Measurements from ENCODE around the gene IRAG1.

The IRAG1 gene

DNA sequence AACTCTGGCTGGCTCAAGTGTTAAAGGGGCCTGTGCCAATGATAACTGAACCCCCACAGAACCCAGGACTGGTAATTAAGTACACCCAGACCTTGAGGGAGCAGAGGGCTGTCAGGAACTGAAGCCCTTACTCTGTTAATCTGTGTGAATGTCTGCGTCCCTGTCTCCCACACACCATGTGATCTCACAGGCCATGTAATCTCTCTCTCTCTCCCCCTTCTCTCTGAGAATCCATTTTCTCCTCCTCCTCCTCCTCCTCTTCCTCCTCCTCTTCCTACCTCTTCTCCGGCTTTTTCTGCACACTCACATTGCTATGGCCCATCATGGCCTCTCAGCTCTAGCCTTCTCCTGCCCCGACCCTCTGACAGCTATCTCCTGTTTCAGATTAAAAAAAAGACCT is 14.6 kb upstream of the IRAG1 start:
- H3K4me3 ChIP-seq (ENCODE audit: low read depth, low read length) = no peak overlapping the region
- TF ChIP-seq, protein P1, sequence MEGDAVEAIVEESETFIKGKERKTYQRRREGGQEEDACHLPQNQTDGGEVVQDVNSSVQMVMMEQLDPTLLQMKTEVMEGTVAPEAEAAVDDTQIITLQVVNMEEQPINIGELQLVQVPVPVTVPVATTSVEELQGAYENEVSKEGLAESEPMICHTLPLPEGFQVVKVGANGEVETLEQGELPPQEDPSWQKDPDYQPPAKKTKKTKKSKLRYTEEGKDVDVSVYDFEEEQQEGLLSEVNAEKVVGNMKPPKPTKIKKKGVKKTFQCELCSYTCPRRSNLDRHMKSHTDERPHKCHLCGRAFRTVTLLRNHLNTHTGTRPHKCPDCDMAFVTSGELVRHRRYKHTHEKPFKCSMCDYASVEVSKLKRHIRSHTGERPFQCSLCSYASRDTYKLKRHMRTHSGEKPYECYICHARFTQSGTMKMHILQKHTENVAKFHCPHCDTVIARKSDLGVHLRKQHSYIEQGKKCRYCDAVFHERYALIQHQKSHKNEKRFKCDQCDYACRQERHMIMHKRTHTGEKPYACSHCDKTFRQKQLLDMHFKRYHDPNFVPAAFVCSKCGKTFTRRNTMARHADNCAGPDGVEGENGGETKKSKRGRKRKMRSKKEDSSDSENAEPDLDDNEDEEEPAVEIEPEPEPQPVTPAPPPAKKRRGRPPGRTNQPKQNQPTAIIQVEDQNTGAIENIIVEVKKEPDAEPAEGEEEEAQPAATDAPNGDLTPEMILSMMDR (IDR thresholded peaks at IDR 0.05; ENCODE audit: insufficient read depth, low read depth, low read length, missing control alignments) = no peak
- no peak for DNase-seq (ENCODE audit: low read depth)

DNA sequence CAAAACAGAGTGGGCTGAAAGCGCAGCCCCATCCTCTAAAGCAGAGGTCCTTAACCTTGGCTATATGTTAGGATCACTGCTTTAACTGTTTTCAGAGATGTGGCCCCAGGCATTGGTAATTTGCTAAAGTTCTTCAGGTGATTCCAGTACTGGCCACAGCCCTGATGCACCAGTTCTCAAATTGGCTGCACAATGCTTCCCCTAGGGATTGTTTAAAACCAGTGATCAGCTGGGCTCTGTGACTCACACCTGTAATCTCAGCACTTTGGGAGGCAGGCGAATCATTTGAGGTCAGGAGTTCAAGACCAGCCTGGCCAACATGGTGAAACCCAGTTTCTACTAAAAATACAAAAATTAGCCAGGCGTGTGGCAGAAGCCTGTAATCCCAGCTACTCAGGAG is 8.4 kb upstream of the IRAG1 start:
- no peak for DNase-seq (ENCODE audit: low read depth)
- TF ChIP-seq, protein P1 (IDR thresholded peaks at IDR 0.05; ENCODE audit: insufficient read depth, low read depth, low read length, missing control alignments) = no peak
- H3K4me3 ChIP-seq (ENCODE audit: low read depth, low read length) = no peak overlapping the region

DNA sequence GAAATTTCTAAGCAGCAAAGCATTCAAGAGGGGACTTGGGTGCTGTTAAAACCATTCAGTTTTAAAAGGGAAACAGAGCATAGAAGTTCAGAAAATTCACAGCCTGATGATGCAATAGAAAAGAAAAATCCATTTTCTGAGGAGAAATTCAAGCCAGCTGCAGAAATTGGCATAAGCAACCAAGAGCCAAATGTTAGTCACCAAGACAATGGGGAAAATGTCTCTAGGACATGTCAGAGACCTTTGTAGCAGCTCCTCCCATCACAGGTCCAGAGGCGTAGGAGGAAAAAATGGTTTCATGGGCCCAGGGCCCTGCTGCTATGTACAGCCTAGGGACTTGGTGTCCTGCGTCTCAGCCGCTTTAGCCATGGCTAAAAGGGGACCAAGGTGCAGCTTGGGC is 5.5 kb upstream of the IRAG1 start:
- TF ChIP-seq, protein P1 (IDR thresholded peaks at IDR 0.05; ENCODE audit: insufficient read depth, low read depth, low read length, missing control alignments) = no peak
- H3K4me3 ChIP-seq (ENCODE audit: low read depth, low read length) = no peak overlapping the region
- no peak for DNase-seq (ENCODE audit: low read depth)

DNA sequence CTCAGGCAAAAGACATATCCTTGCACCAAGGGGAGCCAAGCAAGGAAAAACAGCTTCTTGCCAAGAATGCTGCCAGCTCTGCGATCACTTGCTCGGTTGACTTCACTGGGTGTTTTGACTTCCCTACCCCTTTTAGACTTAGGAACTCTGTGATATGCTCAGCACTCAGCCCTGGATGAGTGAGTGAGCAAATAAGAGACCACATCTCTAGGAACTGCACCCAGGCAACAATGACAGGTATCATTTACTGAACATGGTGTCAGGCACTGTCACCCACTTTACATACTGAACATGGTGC is 3.7 kb upstream of the IRAG1 start:
- no peak for DNase-seq (ENCODE audit: low read depth)
- TF ChIP-seq, protein P1 (IDR thresholded peaks at IDR 0.05; ENCODE audit: insufficient read depth, low read depth, low read length, missing control alignments) = no peak

DNA sequence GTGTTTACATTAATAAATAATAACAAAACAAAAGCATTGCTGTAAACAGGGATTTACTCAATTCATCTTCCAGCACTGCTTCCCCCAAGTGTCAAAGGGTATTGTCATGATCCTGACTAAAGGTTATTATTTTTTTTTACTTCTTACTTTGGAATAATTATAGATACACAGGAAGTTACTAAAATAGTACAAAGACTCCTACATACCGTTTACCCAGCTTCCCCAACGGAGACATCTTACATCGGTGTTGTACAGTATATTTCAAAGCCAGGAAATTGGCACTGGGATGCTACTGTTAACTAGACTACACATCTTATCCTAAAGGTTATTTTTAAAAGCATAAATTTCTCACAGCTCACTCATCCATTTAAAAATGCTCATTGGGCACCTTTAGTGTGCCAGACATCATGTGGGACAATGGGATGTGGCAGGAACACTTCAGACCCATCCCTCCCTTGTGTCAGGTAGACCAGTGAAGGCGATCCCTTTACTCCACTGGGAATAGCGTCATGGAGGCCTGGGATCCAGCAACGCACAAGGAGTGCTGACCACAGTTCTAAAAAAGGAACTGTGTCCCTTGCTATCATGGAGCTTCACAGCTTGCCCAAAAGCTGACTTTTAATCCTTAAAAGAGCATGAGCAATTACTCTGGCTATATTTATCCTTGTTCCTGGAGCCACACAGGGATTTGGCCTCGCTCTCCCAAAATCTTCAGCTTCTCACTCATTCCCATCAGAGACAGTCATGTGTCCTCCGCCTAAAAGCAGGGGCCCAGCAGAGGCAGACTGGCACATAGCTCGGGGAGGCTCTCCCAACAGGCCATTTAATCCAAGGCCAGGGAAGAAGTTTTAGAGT is 3.1 kb upstream of the IRAG1 start:
- TF ChIP-seq, protein P1 (IDR thresholded peaks at IDR 0.05; ENCODE audit: insufficient read depth, low read depth, low read length, missing control alignments) = no peak
- DNase-seq (ENCODE audit: low read depth) = no peak
- no peak overlapping the region for H3K4me3 ChIP-seq (ENCODE audit: low read depth, low read length)

More for the DNA sequence above, 3.7 kb upstream of the IRAG1 start:
- no peak overlapping the region for H3K4me3 ChIP-seq (ENCODE audit: low read depth, low read length)

DNA sequence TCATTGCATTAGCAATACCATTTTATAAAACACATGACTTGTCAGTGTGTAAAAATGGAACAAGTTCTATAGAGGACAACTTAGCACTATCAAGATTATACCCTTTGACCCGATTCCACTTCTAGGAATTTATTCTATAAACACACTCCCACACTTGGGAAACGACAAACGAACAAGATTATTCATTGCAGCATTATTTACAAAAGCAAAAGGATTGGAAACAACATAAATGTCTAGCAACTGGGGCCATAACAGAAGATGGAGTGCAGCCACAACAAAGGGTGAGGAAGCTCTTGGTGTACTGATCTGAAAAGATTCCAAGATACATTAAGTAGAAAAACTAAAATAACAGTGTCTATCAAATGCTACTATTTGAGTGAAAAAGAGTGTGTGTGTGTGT is 2.3 kb upstream of the IRAG1 start:
- H3K4me3 ChIP-seq (ENCODE audit: low read depth, low read length) = no peak overlapping the region
- TF ChIP-seq, protein P1 (IDR thresholded peaks at IDR 0.05; ENCODE audit: insufficient read depth, low read depth, low read length, missing control alignments) = no peak
- no peak for DNase-seq (ENCODE audit: low read depth)

Measured in GM12865 (cell line).